ENCODE measurements around the gene CENATAC. TPM values are rescaled to one million over a fixed set of nuclear protein-coding genes. Genes with fewer than 3 reads are reported as not detected.
"Not testable (repeated sequence)": the region's sequence is repeated elsewhere in the genome, so short reads cannot be mapped to it uniquely, and the experiment has no call there.

CENATAC gene
- total RNA-seq, 1 experiment from 2014 or later, result 185 TPM

DNA sequence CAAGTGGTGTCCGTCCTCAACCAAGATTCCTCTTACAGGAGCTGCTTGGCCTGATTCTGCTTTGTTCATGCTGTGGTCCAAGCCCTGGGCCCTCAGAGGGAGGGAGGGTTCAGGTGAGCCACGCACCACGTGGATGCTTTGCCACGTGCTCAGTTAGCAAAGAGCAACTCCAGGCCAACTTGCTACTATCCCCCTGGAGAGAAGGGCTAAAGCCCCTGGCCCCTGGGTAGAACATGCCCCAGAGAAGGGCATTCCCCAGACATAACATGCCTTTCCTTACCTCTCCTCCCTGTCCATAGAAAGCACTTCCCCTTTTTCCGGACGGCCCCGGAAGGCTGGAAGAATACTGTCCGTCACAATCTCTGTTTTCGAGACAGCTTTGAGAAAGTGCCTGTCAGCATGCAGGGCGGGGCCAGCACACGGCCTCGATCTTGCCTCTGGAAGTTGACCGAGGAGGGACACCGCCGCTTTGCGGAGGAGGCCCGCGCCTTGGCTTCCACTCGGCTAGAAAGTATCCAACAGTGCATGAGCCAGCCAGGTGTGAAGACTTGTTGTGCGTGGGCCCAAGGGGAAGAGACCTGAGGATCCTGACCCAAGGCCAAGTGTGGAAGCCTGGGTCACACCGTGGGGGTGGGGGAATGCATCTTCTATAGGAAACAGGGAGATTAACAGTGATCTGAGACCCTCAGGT, 17.6 kb upstream of the CENATAC start:
- Mint-ChIP-seq H3K27me3 (ENCODE audit: insufficient read depth, unreplicated experiment) (no peaks in the 10 kb centered on the region), H3K9me3 (ENCODE audit: unreplicated experiment) (no peaks in the 10 kb centered on the region), H3K4me3 (ENCODE audit: unreplicated experiment) (no peak overlapping the region), H3K27ac (ENCODE audit: unreplicated experiment) (no peak overlapping the region), H3K4me1 (ENCODE audit: low read depth, unreplicated experiment) (no peaks in the 10 kb centered on the region), H3K36me3 (ENCODE audit: insufficient read depth, unreplicated experiment) (no peaks in the 10 kb centered on the region)
- no peak overlapping the region for H3K4me3 ChIP-seq (ENCODE audit: low read depth, low read length)
- no peaks in the 10 kb centered on the region for H3K27me3 ChIP-seq (replicated peaks; ENCODE audit: control insufficient read depth, insufficient read depth, low read length)
- no peaks in the 10 kb centered on the region for H3K36me3 ChIP-seq (ENCODE audit: control insufficient read depth, insufficient read depth, low read length)
- CTCF ChIA-PET, result no interaction called here
- no TSS peak for BruUV-seq (replicated peaks)
- intact Hi-C loops (cut with micrococcal nuclease; ENCODE audit: unreplicated experiment), result no loop called here
- H3K9me3 ChIP-seq, result no peaks in the 10 kb centered on the region
- H3K4me1 ChIP-seq, result no peaks in the 10 kb centered on the region
- POLR2A ChIA-PET, result no interaction called here
- TF ChIP-seq, protein P1, sequence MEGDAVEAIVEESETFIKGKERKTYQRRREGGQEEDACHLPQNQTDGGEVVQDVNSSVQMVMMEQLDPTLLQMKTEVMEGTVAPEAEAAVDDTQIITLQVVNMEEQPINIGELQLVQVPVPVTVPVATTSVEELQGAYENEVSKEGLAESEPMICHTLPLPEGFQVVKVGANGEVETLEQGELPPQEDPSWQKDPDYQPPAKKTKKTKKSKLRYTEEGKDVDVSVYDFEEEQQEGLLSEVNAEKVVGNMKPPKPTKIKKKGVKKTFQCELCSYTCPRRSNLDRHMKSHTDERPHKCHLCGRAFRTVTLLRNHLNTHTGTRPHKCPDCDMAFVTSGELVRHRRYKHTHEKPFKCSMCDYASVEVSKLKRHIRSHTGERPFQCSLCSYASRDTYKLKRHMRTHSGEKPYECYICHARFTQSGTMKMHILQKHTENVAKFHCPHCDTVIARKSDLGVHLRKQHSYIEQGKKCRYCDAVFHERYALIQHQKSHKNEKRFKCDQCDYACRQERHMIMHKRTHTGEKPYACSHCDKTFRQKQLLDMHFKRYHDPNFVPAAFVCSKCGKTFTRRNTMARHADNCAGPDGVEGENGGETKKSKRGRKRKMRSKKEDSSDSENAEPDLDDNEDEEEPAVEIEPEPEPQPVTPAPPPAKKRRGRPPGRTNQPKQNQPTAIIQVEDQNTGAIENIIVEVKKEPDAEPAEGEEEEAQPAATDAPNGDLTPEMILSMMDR (IDR thresholded peaks at IDR 0.05; ENCODE audit: insufficient read depth in 1 of 2, low read depth in 1 of 2, low read length in 1 of 2, severe bottlenecking in 1 of 2, unreplicated experiment in 1 of 2), result no peak
- DNase-seq, result no peak

- H3K9me3 ChIP-seq; DNase-seq; H3K27me3 Mint-ChIP-seq (ENCODE audit: insufficient read depth, unreplicated experiment); POLR2A ChIA-PET; CTCF ChIA-PET; H3K27ac Mint-ChIP-seq (ENCODE audit: unreplicated experiment); H3K9me3 Mint-ChIP-seq (ENCODE audit: unreplicated experiment); H3K36me3 ChIP-seq (ENCODE audit: control insufficient read depth, insufficient read depth, low read length); H3K27me3 ChIP-seq (replicated peaks; ENCODE audit: control insufficient read depth, insufficient read depth, low read length); intact Hi-C loops (cut with micrococcal nuclease; ENCODE audit: unreplicated experiment); H3K4me1 Mint-ChIP-seq (ENCODE audit: low read depth, unreplicated experiment); H3K4me3 Mint-ChIP-seq (ENCODE audit: unreplicated experiment); H3K4me3 ChIP-seq (ENCODE audit: low read depth, low read length); BruUV-seq (replicated peaks); H3K4me1 ChIP-seq; H3K36me3 Mint-ChIP-seq (ENCODE audit: insufficient read depth, unreplicated experiment): not testable (repeated sequence)
These were observed 13.6 kb upstream of the CENATAC start for GRCh38 chr11:118984337-118984736.

- no TSS peak for BruUV-seq (replicated peaks)
- Histone ChIP-seq H3K9me3 (no peaks in the 10 kb centered on the region), H3K27me3 (replicated peaks; ENCODE audit: control insufficient read depth, insufficient read depth, low read length) (no peaks in the 10 kb centered on the region), H3K36me3 (ENCODE audit: control insufficient read depth, insufficient read depth, low read length) (no peaks in the 10 kb centered on the region), H3K4me3 (ENCODE audit: low read depth, low read length) (no peak overlapping the region), H3K4me1 (no peaks in the 10 kb centered on the region)
- TF ChIP-seq, protein P1 (IDR thresholded peaks at IDR 0.05; ENCODE audit: insufficient read depth in 1 of 2, low read depth in 1 of 2, low read length in 1 of 2, severe bottlenecking in 1 of 2, unreplicated experiment in 1 of 2), result no peak
- Mint-ChIP-seq H3K27ac (ENCODE audit: unreplicated experiment) (no peak overlapping the region), H3K4me3 (ENCODE audit: unreplicated experiment) (no peak overlapping the region), H3K27me3 (ENCODE audit: insufficient read depth, unreplicated experiment) (no peaks in the 10 kb centered on the region), H3K4me1 (ENCODE audit: low read depth, unreplicated experiment) (no peaks in the 10 kb centered on the region), H3K36me3 (ENCODE audit: insufficient read depth, unreplicated experiment) (no peaks in the 10 kb centered on the region), H3K9me3 (ENCODE audit: unreplicated experiment) (no peaks in the 10 kb centered on the region)
- DNase-seq, result no peak
- CTCF ChIA-PET, result no interaction called here
- POLR2A ChIA-PET, result no interaction called here
- intact Hi-C loops (cut with micrococcal nuclease; ENCODE audit: unreplicated experiment), result no loop called here
These were observed 13.1 kb upstream of the CENATAC start for GRCh38 chr11:118984825-118985224.

Data from Caco-2 (cell line).